ENCODE results near the gene EPS8L2.

GRCh38 chr11:705646-706438, at the start of gene EPS8L2:
- TF ChIP-seq, protein P1, sequence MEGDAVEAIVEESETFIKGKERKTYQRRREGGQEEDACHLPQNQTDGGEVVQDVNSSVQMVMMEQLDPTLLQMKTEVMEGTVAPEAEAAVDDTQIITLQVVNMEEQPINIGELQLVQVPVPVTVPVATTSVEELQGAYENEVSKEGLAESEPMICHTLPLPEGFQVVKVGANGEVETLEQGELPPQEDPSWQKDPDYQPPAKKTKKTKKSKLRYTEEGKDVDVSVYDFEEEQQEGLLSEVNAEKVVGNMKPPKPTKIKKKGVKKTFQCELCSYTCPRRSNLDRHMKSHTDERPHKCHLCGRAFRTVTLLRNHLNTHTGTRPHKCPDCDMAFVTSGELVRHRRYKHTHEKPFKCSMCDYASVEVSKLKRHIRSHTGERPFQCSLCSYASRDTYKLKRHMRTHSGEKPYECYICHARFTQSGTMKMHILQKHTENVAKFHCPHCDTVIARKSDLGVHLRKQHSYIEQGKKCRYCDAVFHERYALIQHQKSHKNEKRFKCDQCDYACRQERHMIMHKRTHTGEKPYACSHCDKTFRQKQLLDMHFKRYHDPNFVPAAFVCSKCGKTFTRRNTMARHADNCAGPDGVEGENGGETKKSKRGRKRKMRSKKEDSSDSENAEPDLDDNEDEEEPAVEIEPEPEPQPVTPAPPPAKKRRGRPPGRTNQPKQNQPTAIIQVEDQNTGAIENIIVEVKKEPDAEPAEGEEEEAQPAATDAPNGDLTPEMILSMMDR (conservative IDR thresholded peaks at IDR 0.05; ENCODE audit: low read length) = no peak
- TF ChIP-seq EZH2phosphoT487 (IDR thresholded peaks at IDR 0.05; ENCODE audit: borderline replicate concordance) = no peak
